Muscle of back (tissue), 11 donors: Measurements from ENCODE around the gene CACNG7. TPM values are rescaled to one million over a fixed set of nuclear protein-coding genes. Genes with fewer than 3 reads are reported as not detected.

Experiments
- DNase-seq, 3 donors: peaks; one replicate each; pipeline versions ENCODE4 v3.0.0 to v3.0.0-alpha.2; 2013
- polyA plus RNA-seq, 10 donors: library from polyadenylated mRNA; unstranded; fragments of 120-200 nt; gene quantifications; one replicate each; pipeline ENCODE4 v1.2.1, GENCODE V29; 2013; ENCODE audit not compliant: insufficient read length in 10 of 10

CACNG7 gene
- polyA plus RNA-seq, 10 donors, result 0.10 to 1.3 (median 0.20) TPM; not detected in 3

DNA sequence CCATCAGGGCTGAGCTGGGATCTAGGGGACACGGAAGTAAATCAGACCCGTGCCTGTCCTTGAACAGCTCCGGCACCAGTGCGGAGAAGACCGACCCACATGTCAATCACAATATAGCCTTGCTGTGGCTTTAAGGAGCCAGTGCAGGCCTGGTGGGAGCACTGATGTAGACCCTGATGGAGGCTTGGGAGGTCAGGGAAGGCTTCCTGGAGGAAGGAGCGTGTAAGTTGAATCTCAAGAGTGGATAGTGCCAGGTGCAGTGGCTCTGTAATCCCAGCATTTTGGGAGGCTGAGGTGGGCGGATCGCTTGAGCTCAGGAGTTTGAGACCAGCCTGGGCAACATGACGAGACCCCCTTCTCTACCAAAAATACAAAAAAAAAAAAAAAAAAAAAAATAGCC, 42.9 kb downstream of the CACNG7 start:
- DNase-seq, result no peak

DNA sequence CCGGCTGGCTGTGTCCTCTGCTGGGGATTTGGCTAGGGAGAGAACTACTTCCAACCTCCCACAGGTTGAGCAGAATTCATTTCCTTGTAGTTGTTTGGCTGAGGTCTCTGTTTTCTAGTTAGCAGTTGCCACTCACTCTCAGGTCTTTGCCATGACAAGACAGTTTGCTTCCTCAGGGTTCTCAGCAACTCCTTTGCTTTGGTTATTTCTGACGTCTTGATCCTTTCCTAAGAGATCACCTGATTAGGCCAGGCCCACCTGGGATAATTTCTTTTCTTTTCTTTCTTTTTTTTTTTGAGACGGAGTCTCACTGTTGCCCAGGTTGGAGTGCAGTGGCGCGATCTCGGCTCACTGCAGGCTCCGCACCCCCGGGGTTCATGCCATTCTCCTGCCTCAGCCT, 44.3 kb downstream of the CACNG7 start:
- no peak for DNase-seq

GRCh38 chr19:53957448-53958167, 48.5 kb downstream of the CACNG7 start:
- no peak for DNase-seq

DNA sequence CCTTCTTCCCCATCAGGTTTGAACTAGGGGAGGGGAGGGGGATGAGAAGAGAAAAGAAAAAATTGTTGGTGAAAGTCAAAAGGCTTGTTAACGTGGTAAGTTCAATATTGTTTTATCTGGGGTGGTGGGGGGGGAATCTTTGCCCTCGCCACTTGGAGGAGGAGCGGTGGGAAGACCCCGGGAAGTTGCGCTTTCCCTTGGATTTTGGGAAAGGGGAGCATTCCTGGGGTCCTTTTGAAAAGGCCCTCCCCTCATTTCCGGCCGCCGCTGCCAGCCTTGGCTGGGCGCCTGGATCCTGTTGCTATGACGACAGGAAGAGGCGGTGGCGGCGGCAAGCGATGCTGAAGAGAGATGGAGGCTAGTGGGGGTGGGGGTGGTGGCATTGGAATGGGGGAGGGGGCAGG, 49.1 kb downstream of the CACNG7 start:
- DNase-seq, result no peak

- DNase-seq, result no peak
Measured at GRCh38 chr19:53958823-53959757, 50.0 kb downstream of the CACNG7 start.

- no peak for DNase-seq
Measured at GRCh38 chr19:53960187-53960586, 51.1 kb downstream of the CACNG7 start.

GRCh38 chr19:53960886-53961285, 51.8 kb downstream of the CACNG7 start:
- DNase-seq, result no peak

DNA sequence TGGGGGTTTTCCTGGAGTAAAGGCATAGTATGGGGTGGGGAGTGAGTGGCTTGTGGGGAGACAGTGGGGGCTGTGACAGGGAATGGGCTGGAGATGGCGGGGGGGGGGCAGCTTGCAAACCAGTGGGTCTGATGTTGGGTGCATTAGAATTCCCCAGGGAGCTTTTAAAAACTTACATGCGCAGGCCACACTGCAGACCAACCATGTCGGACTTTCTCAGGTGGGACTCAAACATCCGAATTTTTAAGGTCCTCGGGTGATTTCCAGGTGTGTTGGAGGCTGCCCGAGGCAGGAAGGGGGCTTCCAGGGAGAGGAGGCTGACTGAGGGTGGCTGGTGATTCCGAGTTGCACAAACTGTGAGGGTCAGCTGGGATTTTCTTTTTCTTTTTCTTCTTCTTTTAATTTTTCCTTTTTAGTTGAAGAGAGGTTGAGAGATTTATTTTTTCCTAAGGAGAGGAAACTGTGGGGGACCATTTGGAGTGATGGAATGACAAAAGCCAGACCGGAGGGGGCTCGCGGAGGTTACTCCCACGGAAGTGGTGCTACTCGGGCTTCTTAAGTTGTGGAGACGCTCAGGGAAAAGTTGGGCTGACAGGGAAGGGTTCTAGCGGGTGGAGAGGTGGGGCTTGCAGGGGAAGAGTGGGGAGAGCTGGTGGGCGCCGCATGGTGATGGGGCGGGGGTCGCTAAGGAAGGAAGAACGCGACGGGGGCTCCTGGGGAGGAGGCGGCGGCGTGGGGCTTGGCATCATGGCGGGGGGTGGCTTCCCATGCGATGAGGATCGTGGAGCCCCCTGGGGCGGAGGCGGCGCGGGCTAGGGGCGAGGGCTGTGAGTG, 52.7 kb downstream of the CACNG7 start:
- DNase-seq, result no peak

- no peak for DNase-seq
Measured at GRCh38 chr19:53962887-53963431, 53.9 kb downstream of the CACNG7 start, which contains the start of gene CACNG8. TSS of gene CACNG8 (plus strand) at chr19:53962937.

DNA sequence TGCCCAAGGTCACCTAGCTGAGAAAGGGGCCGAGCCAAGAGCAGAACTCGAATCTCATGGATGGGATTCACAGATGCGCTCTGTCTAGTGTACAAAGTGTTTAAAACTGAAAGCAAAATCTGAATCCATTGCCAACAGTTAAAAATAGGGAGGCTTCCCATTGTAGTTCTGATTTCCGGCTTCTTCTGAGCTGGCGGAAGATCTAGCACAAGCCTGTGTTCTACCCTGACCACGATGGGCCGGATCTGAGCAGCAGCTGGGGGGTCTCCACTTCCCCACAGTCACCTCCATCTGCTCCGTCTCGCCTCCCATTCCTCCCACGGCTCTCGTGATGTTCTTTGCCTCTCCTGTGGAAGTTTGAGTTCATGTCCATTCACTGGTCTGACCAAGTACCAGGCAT, 56.0 kb downstream of the CACNG7 start:
- no peak for DNase-seq

DNA sequence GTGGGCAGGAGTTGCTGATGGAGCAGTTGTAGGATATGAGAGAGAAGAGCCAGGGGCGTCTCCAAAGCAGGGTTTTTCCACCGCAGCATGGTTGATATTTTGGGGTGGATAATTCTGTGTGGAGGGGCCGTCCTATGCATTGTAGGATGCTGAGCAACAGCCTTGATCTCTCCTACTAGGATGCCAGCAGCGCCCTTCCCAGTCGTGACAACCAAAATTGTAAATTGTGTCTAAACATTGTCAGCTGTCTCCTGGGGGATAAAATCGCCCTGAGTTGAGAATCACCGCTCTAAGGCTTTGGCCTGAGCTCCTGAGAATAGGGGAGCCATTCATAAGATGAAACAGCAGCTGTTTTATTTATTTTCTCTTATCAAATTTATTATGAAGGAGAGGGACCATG, 57.9 kb downstream of the CACNG7 start:
- DNase-seq, result no peak

GRCh38 chr19:53969366-53969765, 60.3 kb downstream of the CACNG7 start:
- no peak for DNase-seq

DNA sequence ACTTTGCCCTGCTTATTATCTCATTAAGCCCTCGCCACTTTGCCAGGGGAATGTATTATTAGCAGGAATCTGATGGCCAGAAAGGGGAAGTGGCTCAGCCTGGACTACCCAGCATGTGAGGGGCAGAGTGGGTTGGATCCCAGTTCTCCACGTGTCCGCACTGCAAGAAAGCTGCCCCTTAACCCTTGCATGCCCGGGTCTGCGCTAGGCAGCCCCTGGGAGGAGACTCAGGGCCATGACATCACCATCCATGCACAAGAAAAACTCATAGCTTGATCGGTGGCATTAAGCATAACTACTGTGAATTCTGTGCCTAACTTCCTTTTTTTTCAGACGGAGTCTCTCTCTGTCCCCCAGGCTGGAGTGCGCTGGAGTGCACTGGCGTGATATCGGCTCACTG, 62.6 kb downstream of the CACNG7 start:
- DNase-seq, result no peak

GRCh38 chr19:53977429-53977990, 68.4 kb downstream of the CACNG7 start:
- peak; percentile 78 to 90 (median 84) for DNase-seq

GRCh38 chr19:53977991-53978731, 69.1 kb downstream of the CACNG7 start:
- peak in 2 of 3 donors; percentile 52 to 55 for DNase-seq

- DNase-seq, result no peak
Measured at GRCh38 chr19:53978975-53979801, 70.1 kb downstream of the CACNG7 start.

GRCh38 chr19:53980539-53981375, 71.7 kb downstream of the CACNG7 start:
- DNase-seq, result no peak

DNA sequence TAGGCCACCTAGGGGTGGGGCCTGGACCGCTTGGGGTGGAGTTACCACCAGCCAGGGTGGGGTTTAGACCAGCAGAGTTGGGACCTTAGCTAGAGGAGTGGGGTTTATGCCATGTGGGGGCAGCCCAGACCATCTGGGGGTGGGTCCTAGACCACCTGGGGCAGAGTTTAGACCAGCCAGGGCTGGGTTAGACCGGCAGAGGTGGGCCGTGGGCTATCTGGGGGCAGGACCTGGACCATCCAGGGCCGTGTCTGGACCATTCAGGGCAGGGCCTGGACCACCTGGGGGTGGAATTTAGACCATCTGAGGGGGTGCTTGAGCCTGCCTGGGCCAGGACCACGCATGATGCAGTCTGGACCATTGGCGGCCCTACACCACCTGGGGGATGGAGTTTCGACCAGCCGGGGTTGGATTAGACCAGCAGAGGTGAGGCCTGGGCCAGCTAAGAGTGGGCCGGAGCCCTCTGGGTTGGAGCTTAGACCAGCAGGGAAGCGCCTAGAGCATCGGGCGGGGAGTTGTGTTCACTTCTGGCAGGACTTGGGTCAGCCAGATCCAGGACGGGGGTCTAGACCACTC, 72.4 kb downstream of the CACNG7 start:
- DNase-seq, result no peak
